ENCODE measurements around the gene BATF. TPM values are rescaled to one million over a fixed set of nuclear protein-coding genes. Genes with fewer than 3 reads are reported as not detected.

BATF gene
- total RNA-seq, 1 experiment from 2014 or later = 0.69 TPM

DNA sequence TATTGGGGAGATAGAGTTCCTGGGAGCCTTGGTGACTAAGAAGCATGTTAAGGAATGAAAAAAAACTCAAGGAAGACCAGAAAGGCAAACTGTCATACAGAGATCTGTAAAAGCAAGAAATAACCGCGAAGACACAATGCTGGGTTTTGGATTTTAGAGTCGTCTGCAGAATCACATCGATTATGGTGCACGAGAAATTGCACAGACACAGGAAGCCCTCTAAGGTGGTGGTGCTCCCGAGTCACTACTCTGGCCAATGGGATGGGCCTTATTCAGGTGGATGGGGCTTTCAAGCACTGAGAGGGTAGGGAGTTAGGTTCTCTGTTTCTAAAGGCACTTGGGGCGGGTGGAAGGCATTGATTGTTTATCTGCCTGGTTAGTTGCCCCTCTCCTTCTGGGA, 45.9 kb downstream of the BATF start:
- H3K9me2 ChIP-seq (ENCODE audit: insufficient read depth) = no peaks in the 10 kb centered on the region
- no peak overlapping the region for H3K4me3 ChIP-seq (replicated peaks in 1 of 2; ENCODE audit: low read depth in 1 of 2, low read length in 2 of 2)
- ChIA-PET CTCF (no interaction called here), POLR2A (no interaction called here), RAD21 (ENCODE audit: low non-redundant PET in 1 of 2, low total read pairs in 2 of 2, uncharacterized antibody in 2 of 2, unreplicated experiment in 2 of 2) (no interaction called here)
- ATAC-seq (no peak), DNase-seq (ENCODE audit: low read depth, low spot score) (no peak)
- no peaks in the 10 kb centered on the region for H3K79me2 ChIP-seq (ENCODE audit: insufficient read depth, low read length)
- no peak overlapping the region for H2AFZ ChIP-seq (ENCODE audit: low read depth, low read length, poor library complexity, severe bottlenecking)
- H3K4me1 ChIP-seq (ENCODE audit: control insufficient read depth in 1 of 2, insufficient read depth in 2 of 2, low read length in 2 of 2) = peaks cover 0 to 4% of the 10 kb centered on the region in 2 experiments; a peak in 1 of 4 replicates
- H3K36me3 ChIP-seq (ENCODE audit: control insufficient read depth in 1 of 2, insufficient read depth in 2 of 2, low read length in 2 of 2) = no peaks in the 10 kb centered on the region
- intact Hi-C loops (cut with micrococcal nuclease) = no loop called here
- H3K9me3 ChIP-seq (ENCODE audit: control insufficient read depth in 1 of 2, insufficient read depth in 1 of 2, low read depth in 1 of 2, low read length in 2 of 2) = no peaks in the 10 kb centered on the region
- no peak overlapping the region for H3K9ac ChIP-seq (ENCODE audit: low read length)
- no peak overlapping the region for H3K4me2 ChIP-seq (ENCODE audit: low read length)
- no peaks in the 10 kb centered on the region; the same call in 1 of the 2 replicates for H3K27me3 ChIP-seq (ENCODE audit: insufficient read depth, low read length)
- no peaks in the 10 kb centered on the region for H4K20me1 ChIP-seq (ENCODE audit: insufficient read depth)
- no peak overlapping the region for H3K27ac ChIP-seq (ENCODE audit: low read depth, low read length)
- no TSS peak for BruUV-seq (replicated peaks)
- TF ChIP-seq RAD21 (IDR thresholded peaks at IDR 0.05; ENCODE audit: low read depth) = no peak
- no peak for TF ChIP-seq JUND (IDR thresholded peaks at IDR 0.05)
- no peak for TF ChIP-seq SRF (IDR thresholded peaks at IDR 0.05; ENCODE audit: low read depth)
- no peak for TF ChIP-seq CEBPB (IDR thresholded peaks at IDR 0.05; ENCODE audit: low read depth)
- no peak for TF ChIP-seq EZH2 (IDR thresholded peaks at IDR 0.05)
- TF ChIP-seq, protein P1, sequence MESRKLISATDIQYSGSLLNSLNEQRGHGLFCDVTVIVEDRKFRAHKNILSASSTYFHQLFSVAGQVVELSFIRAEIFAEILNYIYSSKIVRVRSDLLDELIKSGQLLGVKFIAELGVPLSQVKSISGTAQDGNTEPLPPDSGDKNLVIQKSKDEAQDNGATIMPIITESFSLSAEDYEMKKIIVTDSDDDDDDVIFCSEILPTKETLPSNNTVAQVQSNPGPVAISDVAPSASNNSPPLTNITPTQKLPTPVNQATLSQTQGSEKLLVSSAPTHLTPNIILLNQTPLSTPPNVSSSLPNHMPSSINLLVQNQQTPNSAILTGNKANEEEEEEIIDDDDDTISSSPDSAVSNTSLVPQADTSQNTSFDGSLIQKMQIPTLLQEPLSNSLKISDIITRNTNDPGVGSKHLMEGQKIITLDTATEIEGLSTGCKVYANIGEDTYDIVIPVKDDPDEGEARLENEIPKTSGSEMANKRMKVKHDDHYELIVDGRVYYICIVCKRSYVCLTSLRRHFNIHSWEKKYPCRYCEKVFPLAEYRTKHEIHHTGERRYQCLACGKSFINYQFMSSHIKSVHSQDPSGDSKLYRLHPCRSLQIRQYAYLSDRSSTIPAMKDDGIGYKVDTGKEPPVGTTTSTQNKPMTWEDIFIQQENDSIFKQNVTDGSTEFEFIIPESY (IDR thresholded peaks at IDR 0.05; ENCODE audit: extremely low read depth, insufficient replicate concordance, low read length) = no peak
- TF ChIP-seq EZH2phosphoT487 (IDR thresholded peaks at IDR 0.05; ENCODE audit: borderline replicate concordance) = no peak
- no peak for TF ChIP-seq CBX3 (IDR thresholded peaks at IDR 0.05; ENCODE audit: low read depth)
- TF ChIP-seq, protein P2, sequence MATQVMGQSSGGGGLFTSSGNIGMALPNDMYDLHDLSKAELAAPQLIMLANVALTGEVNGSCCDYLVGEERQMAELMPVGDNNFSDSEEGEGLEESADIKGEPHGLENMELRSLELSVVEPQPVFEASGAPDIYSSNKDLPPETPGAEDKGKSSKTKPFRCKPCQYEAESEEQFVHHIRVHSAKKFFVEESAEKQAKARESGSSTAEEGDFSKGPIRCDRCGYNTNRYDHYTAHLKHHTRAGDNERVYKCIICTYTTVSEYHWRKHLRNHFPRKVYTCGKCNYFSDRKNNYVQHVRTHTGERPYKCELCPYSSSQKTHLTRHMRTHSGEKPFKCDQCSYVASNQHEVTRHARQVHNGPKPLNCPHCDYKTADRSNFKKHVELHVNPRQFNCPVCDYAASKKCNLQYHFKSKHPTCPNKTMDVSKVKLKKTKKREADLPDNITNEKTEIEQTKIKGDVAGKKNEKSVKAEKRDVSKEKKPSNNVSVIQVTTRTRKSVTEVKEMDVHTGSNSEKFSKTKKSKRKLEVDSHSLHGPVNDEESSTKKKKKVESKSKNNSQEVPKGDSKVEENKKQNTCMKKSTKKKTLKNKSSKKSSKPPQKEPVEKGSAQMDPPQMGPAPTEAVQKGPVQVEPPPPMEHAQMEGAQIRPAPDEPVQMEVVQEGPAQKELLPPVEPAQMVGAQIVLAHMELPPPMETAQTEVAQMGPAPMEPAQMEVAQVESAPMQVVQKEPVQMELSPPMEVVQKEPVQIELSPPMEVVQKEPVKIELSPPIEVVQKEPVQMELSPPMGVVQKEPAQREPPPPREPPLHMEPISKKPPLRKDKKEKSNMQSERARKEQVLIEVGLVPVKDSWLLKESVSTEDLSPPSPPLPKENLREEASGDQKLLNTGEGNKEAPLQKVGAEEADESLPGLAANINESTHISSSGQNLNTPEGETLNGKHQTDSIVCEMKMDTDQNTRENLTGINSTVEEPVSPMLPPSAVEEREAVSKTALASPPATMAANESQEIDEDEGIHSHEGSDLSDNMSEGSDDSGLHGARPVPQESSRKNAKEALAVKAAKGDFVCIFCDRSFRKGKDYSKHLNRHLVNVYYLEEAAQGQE (IDR thresholded peaks at IDR 0.05; ENCODE audit: low read depth) = no peak
- no peak for TF ChIP-seq FOSL1 (IDR thresholded peaks at IDR 0.05; ENCODE audit: low read depth)
- TF ChIP-seq SP1 (IDR thresholded peaks at IDR 0.05; ENCODE audit: low read depth) = no peak
- TF ChIP-seq POLR2AphosphoS5 (IDR thresholded peaks at IDR 0.05; ENCODE audit: low read depth, low read length) = no peak
- TF ChIP-seq SIN3A (IDR thresholded peaks at IDR 0.05; ENCODE audit: low read depth) = no peak
